Transverse colon (tissue), 4 donors: ENCODE results near the gene FAM83D. TPM values are rescaled to one million over a fixed set of nuclear protein-coding genes. Genes with fewer than 3 reads are reported as not detected.
A peak's percentile ranks its signal among the peaks of the same experiment; 100 is the strongest.
"Not testable (repeated sequence)": the region's sequence is repeated elsewhere in the genome, so short reads cannot be mapped to it uniquely, and the experiment has no call there.

Experiments used
- DNase-seq: peaks from one replicate; pipeline ENCODE4 v3.0.0-alpha.2; 2019
- H3K27ac ChIP-seq, 4 donors: fragments of 200-600 bp; sonication (generic); 2 replicates each; pipeline ENCODE4 v1.5.1; 2016 to 2018; ENCODE audit warnings: inconsistent platforms in 4 of 4
- H3K27me3 ChIP-seq: fragments of 200-600 bp; sonication (generic); 2 replicates; pipeline ENCODE4 v1.5.1; 2017; ENCODE audit warnings: inconsistent platforms
- H3K36me3 ChIP-seq, 4 donors: fragments of 200-600 bp; sonication (generic); 2 replicates each; pipeline ENCODE4 v1.5.1; 2017 to 2019; ENCODE audit warnings: inconsistent platforms in 4 of 4
- H3K4me1 ChIP-seq, 4 donors: fragments of 200-600 bp; sonication (generic); 2 replicates each; pipeline ENCODE4 v1.5.1; 2017 to 2020; ENCODE audit warnings: inconsistent platforms in 4 of 4
- H3K4me3 ChIP-seq, 4 donors: fragments of 200-600 bp; sonication (generic); 1 replicate in 1 of 4; 2 replicates in 3 of 4; pipeline versions ENCODE4 v1.5.1 to v1.6.1; 2017 to 2019; ENCODE audit warnings: inconsistent platforms in 4 of 4
- H3K9me3 ChIP-seq, 2 donors: fragments of 200-600 bp; sonication (generic); 2 replicates each; pipeline ENCODE4 v1.5.1; 2017 to 2019; ENCODE audit warnings: inconsistent platforms in 2 of 2
- CTCF ChIP-seq, 5 experiments: fragments of 200-600 bp in 3 of 5; fragments of 450-650 bp in 2 of 5; sonication (generic) in 3 of 5; IDR thresholded peaks; 1 replicate in 2 of 5; 2 replicates in 3 of 5; pipeline ENCODE4 v1.5.1; 2016 to 2017; ENCODE audit warnings: antibody characterized with exemption in 5 of 5, inconsistent platforms in 3 of 5, mild to moderate bottlenecking in 2 of 5, moderate library complexity in 1 of 5
- EP300 ChIP-seq: sonication (generic); formaldehyde crosslinking; IDR thresholded peaks from one replicate; pipeline ENCODE4 v1.6.1; 2017; ENCODE audit warnings: antibody characterized with exemption, low read depth
- POLR2A ChIP-seq: fragments of 450-650 bp; IDR thresholded peaks from one replicate; pipeline ENCODE4 v1.6.1; 2016; ENCODE audit warnings: antibody characterized with exemption, mild to moderate bottlenecking, moderate library complexity
- POLR2AphosphoS5 ChIP-seq, 3 donors: sonication (generic); formaldehyde crosslinking; IDR thresholded peaks; one replicate each; pipeline ENCODE4 v1.6.1; 2016; ENCODE audit warnings: antibody characterized with exemption in 3 of 3
- WGBS, 2 donors: methylation state at CpG; one replicate each; pipeline ENCODE4 v1.1.5; 2018; ENCODE audit warnings: low coverage in 1 of 2; 5-methylcytosine and 5-hydroxymethylcytosine counted together
- in situ Hi-C, 4 donors: fragments of 200-750 bp; cut with MboI; loops; one replicate each; pipeline versions ENCODE4 v1.15.0 to v1.15.1; 2017; ENCODE audit warnings: low sequenced_read_pairs in 3 of 4, low pct_ligation_motif_present in 1 of 4, low pct_unique_long_range_greater_than_20kb in 1 of 4
- intact Hi-C: fragments of 100-400 bp; cut with DNase I; formaldehyde crosslinking; loops from one replicate; pipeline ENCODE4 v1.15.1; 2023; ENCODE audit warnings: low total_unique reads
- total RNA-seq, 4 donors: library from RNA; depleted of rRNA; stranded (reverse); fragments of >200 nt; gene quantifications; one replicate each; pipeline ENCODE4 v1.1.0, GENCODE V29; 2016

FAM83D gene
- total RNA-seq, 4 donors from 2014 or later = 7.2 to 42.3 (median 19.6) TPM

- WGBS, 2 donors = 92 to 95% methylated on average over 3 to 8 of the region's 8 CpGs
- intact Hi-C loops (no loop called here), in situ Hi-C loops (no loop called here)
- TF ChIP-seq EP300 (no peak), CTCF (IDR thresholded peaks at IDR 0.05) (no peak), POLR2A (no peak), POLR2AphosphoS5 (IDR thresholded peaks at IDR 0.05) (no peak)
- Histone ChIP-seq H3K9me3 (no peaks in the 10 kb centered on the region), H3K27me3 (no peaks in the 10 kb centered on the region), H3K4me1 (peaks cover 2 to 12% (median 9%) of the 10 kb centered on the region in 4 donors), H3K36me3 (no peaks in the 10 kb centered on the region), H3K27ac (no peak overlapping the region), H3K4me3 (no peak overlapping the region)
- DNase-seq = no peak
Measured at GRCh38 chr20:38957915-38958485, 31.8 kb downstream of the FAM83D start.

GRCh38 chr20:38960187-38960687 is 34.0 kb downstream of the FAM83D start:
- in situ Hi-C loops, DNase-seq, H3K27me3 ChIP-seq, H3K27ac ChIP-seq, H3K36me3 ChIP-seq, H3K4me3 ChIP-seq, intact Hi-C loops, H3K9me3 ChIP-seq: not testable (repeated sequence)
- H3K4me1 ChIP-seq = peaks cover 4 to 19% (median 12%) of the 10 kb centered on the region in 4 donors
- 90 to 97% methylated on average over 8 to 9 of the region's 9 CpGs for whole genome bisulfite sequencing, 2 donors

- intact Hi-C loops = no loop called here
- Histone ChIP-seq H3K27ac (peak overlapping the region; percentile 92 to 95 (median 95)), H3K36me3 (no peaks in the 10 kb centered on the region), H3K27me3 (no peaks in the 10 kb centered on the region), H3K9me3 (no peaks in the 10 kb centered on the region), H3K4me1 (peaks cover 4 to 19% (median 15%) of the 10 kb centered on the region in 4 donors), H3K4me3 (peak overlapping the region; percentile 29 to 93 (median 91))
- TF ChIP-seq EP300 = no peak
- no peak for TF ChIP-seq POLR2AphosphoS5 (IDR thresholded peaks at IDR 0.05)
- TF ChIP-seq POLR2A = no peak
- TF ChIP-seq CTCF (IDR thresholded peaks at IDR 0.05) = peak in 1 of 5 experiments; percentile 10
- in situ Hi-C loops = no loop called here
- WGBS, 2 donors = 11 to 19% methylated on average over 11 to 16 of the region's 16 CpGs
- DNase-seq = no peak
Measured at GRCh38 chr20:38961530-38962043, 35.4 kb downstream of the FAM83D start.

GRCh38 chr20:38962044-38962927 is 36.1 kb downstream of the FAM83D start, which contains the start of gene DHX35:
Gene DHX35 (plus strand): TSS chr20:38962344. CDS start chr20:38962368, 24 bp downstream.
- TF ChIP-seq CTCF (IDR thresholded peaks at IDR 0.05) (peak in 2 of 5 experiments; percentile 20 to 37), POLR2AphosphoS5 (IDR thresholded peaks at IDR 0.05) (peak; percentile 57 to 67 (median 61)), POLR2A (peak; percentile 45), EP300 (no peak)
- intact Hi-C loops (no loop called here), in situ Hi-C loops (no loop called here)
- no peaks in the 10 kb centered on the region for H3K36me3 ChIP-seq
- peak within 1 kb of the TSS; percentile 92 to 95 (median 95) for H3K27ac ChIP-seq
- peak; percentile 99 for DNase-seq
- peak within 1 kb of the TSS; percentile 68 to 93 (median 91) for H3K4me3 ChIP-seq
- H3K4me1 ChIP-seq = peaks cover 4 to 23% (median 15%) of the 10 kb centered on the region in 4 donors
- WGBS, 2 donors = 0% methylated on average over 49 of the region's 70 CpGs; no CpG with 5 or more reads in 1 of the 2 donors
- H3K27me3 ChIP-seq = no peaks in the 10 kb centered on the region
- H3K9me3 ChIP-seq = no peaks in the 10 kb centered on the region
